Motor neuron (in vitro differentiated cells): ENCODE data around the gene ANKRD2. TPM values are rescaled to one million over a fixed set of nuclear protein-coding genes. Genes with fewer than 3 reads are reported as not detected.

ENCODE experiments used
- ATAC-seq, 8 experiments: fragments of 200-7000 bp; cut with Tn5 transposase; replicated peaks in 6 of 8; 2 replicates each; pipeline ENCODE4 v1.8.0; 2021; ENCODE audit warnings: mild to moderate bottlenecking in 8 of 8, moderate library complexity in 8 of 8
- H3K27ac ChIP-seq, 2 donors: fragments of 250-450 bp; sonication (Bioruptor Pico); 2 replicates each; pipeline ENCODE4 v1.9.0; 2021; ENCODE audit warnings: antibody characterized with exemption in 2 of 2, mild to moderate bottlenecking in 2 of 2, moderate library complexity in 1 of 2
- H3K4me1 ChIP-seq, 2 donors: fragments of 250-450 bp; sonication (Bioruptor Pico); replicated peaks in 1 of 2; 2 replicates each; pipeline ENCODE4 v1.6.1; 2021; ENCODE audit warnings: antibody characterized with exemption in 2 of 2, mild to moderate bottlenecking in 2 of 2, moderate library complexity in 1 of 2
- H3K4me3 ChIP-seq, 5 donors: fragments of 250-450 bp; sonication (Bioruptor Pico); 2 replicates each; pipeline ENCODE4 v1.9.0; 2021; ENCODE audit warnings: antibody characterized with exemption in 5 of 5, mild to moderate bottlenecking in 5 of 5, moderate library complexity in 4 of 5
- WGBS, 10 experiments: fragments of 450-650 bp; shearing (Covaris generic); methylation state at CpG; one replicate each; pipeline ENCODE4 v1.0.0; 2022; 5-methylcytosine and 5-hydroxymethylcytosine counted together
- in situ Hi-C, 9 experiments: fragments of 400-800 bp; cut with MboI; loops; one replicate each; pipeline ENCODE4 v1.15.0; 2021; ENCODE audit warnings: low sequenced_read_pairs in 9 of 9, low pct_unique_long_range_greater_than_20kb in 2 of 9; ENCODE audit not compliant: unreplicated experiment in 9 of 9
- total RNA-seq, 8 experiments: library from RNA; unstranded; fragments of 300-600 nt; gene quantifications; 2 replicates each; pipeline versions ENCODE4 v1.2.3 to v1.2.4, GENCODE V29; 2022

Gene ANKRD2
- total RNA-seq, 8 experiments from 2014 or later: 0.21 TPM; not detected in 7

DNA sequence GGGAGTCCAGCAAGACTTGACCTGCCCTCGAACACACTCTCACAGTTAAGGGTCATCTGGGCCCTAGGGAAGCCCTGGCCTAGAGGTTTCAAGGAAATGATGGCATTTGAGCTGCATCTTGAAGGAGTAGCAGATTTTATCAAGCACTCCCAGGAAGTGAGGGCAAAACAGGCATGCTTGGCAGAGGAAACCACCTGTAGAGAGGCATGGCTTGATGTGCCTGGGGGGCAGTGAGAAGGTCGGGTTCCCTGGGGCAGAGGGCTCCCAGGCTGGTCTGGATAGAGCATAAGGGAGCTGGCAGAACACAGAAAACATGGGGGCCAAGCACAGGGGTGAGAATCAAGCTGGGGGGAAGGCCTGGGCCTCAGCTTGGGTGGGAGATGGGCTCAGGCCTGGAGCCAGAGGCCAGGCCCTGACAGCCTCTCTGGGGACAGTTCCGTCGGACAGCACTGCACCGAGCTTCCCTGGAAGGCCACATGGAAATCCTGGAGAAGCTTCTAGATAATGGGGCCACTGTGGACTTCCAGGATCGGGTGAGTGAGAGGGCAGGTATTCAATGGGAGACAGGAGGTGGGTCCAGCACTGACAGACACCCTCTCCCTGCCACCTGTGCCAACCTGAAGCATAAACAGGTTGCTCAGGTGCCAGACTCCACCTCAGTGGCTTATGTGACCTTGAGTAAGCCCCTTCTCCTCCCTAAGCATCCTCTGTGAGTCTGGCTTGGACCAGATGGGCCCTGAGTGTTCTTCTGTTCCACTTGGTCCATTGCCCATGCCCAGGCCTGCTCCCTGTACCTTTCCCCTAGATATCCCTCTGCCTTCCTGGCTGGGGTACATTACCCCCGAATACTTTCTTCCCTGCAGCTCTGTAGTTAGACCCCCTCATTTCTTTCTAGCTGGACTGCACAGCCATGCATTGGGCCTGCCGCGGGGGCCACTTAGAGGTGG is 8.1 kb downstream of the ANKRD2 start:
- WGBS, 10 experiments: 40 to 93% (median 79%) methylated on average over 1 to 5 of the region's 9 CpGs; no CpG with 5 or more reads in 4 of the 10 experiments
- ATAC-seq: no peak
- H3K4me3 ChIP-seq: no peak overlapping the region
- H3K4me1 ChIP-seq: no peaks in the 10 kb centered on the region
- H3K27ac ChIP-seq: no peak overlapping the region
- in situ Hi-C loops: no loop called here

DNA sequence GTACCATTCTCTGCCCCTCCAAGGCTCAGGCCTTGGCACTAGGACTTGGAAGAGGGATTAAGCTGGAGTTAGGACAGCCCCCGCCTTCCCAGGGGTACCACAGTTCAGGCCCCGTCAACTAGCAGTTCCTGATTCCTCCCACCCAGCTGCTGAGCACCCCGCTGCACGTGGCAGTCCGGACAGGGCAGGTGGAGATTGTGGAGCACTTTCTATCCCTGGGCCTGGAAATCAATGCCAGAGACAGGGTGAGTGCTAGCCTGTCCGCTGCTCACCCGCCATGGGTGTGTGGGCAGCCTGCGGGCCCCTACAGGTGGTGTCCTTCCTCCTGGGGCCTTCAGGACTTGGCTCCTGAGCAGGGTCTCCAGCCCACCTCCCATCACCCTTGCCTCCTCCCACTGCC is 9.6 kb downstream of the ANKRD2 start:
- H3K4me3 ChIP-seq: no peak overlapping the region
- no peak overlapping the region for H3K27ac ChIP-seq
- in situ Hi-C loops: no loop called here
- 85 to 100% (median 92%) methylated on average over 1 to 5 of the region's 8 CpGs; no CpG with 5 or more reads in 5 of the 10 experiments for WGBS, 10 experiments
- ATAC-seq: no peak
- no peaks in the 10 kb centered on the region for H3K4me1 ChIP-seq

DNA sequence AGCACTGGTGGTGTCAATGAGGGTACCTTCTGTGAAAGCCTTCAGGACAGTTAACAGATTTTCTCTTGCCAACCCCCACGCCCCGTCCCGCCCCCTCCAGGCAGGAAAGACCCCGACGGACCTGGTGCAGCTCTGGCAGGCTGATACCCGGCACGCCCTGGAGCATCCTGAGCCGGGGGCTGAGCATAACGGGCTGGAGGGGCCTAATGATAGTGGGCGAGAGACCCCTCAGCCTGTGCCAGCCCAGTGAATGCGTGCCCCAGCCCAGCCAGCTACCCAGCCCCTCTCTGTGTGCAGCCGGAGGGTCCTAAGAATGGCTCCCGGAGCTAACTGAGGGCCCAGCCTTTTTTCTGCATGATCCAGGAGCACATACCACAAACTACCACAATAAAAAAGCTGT is 10.9 kb downstream of the ANKRD2 start:
- ATAC-seq: no peak
- H3K4me3 ChIP-seq: no peak overlapping the region
- 80 to 100% (median 87%) methylated on average over 1 to 6 of the region's 13 CpGs; no CpG with 5 or more reads in 7 of the 10 experiments for WGBS, 10 experiments
- no peaks in the 10 kb centered on the region for H3K4me1 ChIP-seq
- no peak overlapping the region for H3K27ac ChIP-seq
- in situ Hi-C loops: no loop called here

DNA sequence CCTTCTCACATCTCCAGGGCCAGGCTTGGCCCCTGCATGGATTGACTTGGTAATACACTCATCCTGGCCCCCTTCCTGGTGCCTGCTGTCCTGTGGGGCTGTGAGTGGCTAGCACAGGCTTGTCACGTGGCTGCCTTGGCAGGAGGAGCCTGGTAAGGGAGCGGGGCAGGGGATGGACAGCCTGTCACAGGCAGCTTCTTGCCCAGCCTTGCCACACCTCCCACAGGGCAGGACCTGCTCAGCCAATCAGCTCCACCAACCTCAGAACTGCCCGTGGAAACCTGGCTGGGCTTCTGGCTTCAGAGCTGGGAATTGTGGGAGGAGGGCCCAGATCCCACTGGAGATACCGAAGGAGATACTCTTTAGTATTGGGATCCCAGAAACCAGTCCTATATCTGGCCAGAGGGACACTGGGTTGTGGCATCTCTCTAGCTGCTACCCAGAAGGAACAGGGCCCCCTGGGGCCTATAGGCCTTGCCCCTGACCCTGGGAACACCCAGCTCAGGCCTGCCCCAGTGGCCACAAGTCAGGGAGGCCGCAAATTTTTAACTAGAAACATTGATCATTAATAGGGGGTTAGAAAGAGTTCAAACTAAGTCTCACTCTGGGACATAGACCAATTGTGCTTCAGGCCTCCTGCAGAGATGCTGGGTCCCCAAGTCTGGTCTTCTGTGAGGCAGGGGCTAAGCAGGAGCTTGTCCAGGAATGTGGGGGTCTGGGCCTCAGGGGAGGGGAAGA is 11.7 kb downstream of the ANKRD2 start, which contains the start of gene HOGA1:
Gene HOGA1 (plus strand): TSS at position 330 of the 738 bp plus-strand sequence. CDS start 315 bp downstream, at position 645.
- WGBS, 10 experiments: 20 to 88% (median 73%) methylated on average over 1 to 2 of the region's 5 CpGs; no CpG with 5 or more reads in 7 of the 10 experiments
- Histone ChIP-seq H3K4me3 (no peak within 1 kb of the TSS), H3K4me1 (no peaks in the 10 kb centered on the region), H3K27ac (no peak within 1 kb of the TSS)
- peak; percentile 86 to 99 (median 95) for ATAC-seq
- in situ Hi-C loops: no loop called here

DNA sequence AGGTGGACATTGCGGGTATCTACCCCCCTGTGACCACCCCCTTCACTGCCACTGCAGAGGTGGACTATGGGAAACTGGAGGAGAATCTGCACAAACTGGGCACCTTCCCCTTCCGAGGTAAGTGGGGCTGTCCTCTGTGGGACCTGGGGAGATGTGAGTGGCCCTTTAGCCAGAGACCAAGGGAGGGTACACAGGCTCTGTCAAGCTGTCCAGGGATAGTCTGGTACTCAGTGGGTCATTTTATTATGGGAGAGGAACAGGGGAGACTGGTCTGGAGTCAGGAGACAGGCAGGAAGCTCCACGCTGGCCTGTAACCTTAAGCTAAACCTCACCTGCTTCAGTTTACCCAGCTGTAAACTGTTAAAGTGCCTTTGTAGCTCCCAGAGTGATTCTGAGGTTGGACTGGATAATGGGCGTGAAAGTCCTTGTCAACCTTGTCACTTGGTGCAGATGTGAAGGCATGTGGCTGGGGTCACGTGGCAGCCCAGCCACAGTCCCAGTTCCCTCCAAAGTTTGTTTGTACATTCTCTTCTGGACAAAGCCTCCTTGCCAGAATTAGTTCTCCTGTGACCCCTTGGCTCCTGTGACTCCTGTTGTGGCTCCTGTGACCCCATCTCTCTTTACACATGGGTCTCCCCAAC is 12.3 kb downstream of the ANKRD2 start:
- no peak for ATAC-seq
- no peaks in the 10 kb centered on the region for H3K4me1 ChIP-seq
- WGBS, 10 experiments: 75 to 92% (median 86%) methylated on average over 2 to 3 of the region's 5 CpGs; no CpG with 5 or more reads in 6 of the 10 experiments
- H3K4me3 ChIP-seq: no peak overlapping the region
- no peak overlapping the region for H3K27ac ChIP-seq
- in situ Hi-C loops: no loop called here

DNA sequence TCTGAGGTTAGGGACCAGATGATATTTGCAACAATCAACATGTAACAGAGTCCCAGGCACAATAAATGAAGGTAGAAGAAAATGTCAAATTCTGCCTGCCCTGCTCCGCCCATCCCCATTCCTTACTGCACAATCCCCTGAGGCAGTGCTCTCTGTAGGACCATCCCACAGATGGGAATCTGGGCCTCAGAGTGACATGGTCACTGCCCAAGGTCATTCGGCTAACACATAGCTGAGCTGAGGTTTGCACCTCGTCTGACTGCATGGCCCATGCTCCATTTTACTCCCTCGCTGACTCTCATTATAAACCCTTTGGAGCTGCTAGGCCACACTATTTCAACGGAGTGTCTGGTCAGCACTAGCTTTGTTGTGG is 12.8 kb downstream of the ANKRD2 start:
- Histone ChIP-seq H3K27ac (no peak overlapping the region), H3K4me3 (no peak overlapping the region), H3K4me1 (no peaks in the 10 kb centered on the region)
- WGBS, 10 experiments: 85 to 100% (median 100%) methylated on average over 1 to 5 of the region's 5 CpGs; no CpG with 5 or more reads in 4 of the 10 experiments
- in situ Hi-C loops: no loop called here
- no peak for ATAC-seq

DNA sequence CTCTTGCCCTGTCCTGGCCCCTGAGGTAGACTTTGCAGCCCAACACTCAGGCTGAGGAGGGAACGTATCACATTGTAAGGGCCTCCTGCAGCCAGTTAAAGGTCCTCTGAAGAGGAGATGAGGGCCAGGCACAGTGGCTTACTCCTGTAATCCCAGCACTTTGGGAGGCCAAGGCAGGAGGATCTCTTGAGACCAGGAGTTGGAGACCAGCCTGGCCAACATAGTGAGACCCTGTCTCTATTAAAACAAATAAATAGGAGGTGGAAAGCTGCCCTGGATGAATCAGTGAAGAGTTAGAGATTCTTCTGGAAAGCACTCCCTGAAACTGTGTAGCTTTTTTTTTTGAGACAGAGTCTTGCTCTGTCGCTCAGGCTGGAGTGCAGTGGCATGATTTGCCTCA is 14.6 kb downstream of the ANKRD2 start:
- no peak for ATAC-seq
- no peak overlapping the region for H3K4me3 ChIP-seq
- no peak overlapping the region for H3K27ac ChIP-seq
- in situ Hi-C loops: no loop called here
- 80 to 100% (median 100%) methylated on average over 1 to 2 of the region's 2 CpGs; no CpG with 5 or more reads in 6 of the 10 experiments for WGBS, 10 experiments
- H3K4me1 ChIP-seq: no peaks in the 10 kb centered on the region

DNA sequence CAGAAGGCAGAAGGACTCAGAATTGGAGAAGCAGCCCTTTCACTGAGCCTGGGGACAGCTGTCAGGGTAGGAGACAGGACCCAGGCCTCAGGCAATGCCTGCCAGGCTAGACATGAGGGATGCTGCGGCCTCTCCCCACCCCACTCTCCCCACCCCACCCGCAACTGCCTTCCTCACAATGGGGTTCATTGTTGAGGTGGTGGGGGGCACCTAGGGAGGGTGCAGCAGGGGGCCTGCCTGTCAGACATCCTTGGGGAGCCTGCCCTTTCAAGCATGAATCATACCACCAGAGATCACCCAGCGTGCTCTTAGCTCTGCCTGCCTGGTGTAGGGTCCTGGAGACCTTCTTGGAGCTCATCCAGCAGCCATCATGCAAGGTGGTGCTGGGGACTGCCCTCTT is 16.9 kb downstream of the ANKRD2 start, which contains the start of gene C10orf62:
Gene C10orf62 (plus strand): TSS at position 243 of the 400 bp plus-strand sequence. CDS start 177 bp downstream, outside the sequence.
- Histone ChIP-seq H3K4me1 (no peaks in the 10 kb centered on the region), H3K4me3 (no peak within 1 kb of the TSS), H3K27ac (no peak within 1 kb of the TSS)
- ATAC-seq: no peak
- in situ Hi-C loops: no loop called here
- WGBS, 10 experiments: 80% methylated on average over 1 of the region's 3 CpGs; no CpG with 5 or more reads in 9 of the 10 experiments

DNA sequence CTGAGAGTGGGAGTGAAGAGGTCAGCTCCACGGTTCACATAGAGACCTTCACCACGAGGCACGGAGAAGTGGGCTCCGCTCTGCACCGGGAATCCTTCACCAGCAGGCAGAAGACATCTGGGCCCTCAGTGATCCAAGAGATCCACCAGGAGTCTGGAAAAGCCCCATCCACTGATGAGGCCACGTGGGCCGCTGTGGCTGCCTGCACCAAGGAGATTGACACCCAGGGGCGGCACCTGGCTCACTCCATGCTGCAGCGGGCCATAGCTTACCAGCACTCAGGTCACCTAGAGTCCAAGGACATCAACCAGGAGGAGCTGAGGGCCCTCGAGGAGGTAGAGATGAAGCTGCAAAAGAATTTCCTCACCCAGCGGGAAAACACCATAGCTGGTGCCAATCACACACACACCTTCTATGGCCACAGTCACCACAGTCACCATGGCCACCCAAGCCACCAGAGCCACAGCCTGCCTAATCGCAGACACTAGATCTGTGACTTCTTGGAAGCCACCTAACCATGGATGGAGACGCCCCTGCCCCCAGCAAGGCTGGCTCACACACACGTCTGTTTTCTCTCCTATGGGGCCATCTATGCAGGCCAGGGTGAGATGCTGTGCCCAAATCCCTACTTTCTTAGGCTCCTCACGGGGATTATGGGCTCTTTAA is 17.6 kb downstream of the ANKRD2 start:
- Histone ChIP-seq H3K27ac (no peak overlapping the region), H3K4me3 (no peak overlapping the region), H3K4me1 (no peaks in the 10 kb centered on the region)
- no peak for ATAC-seq
- 67 to 100% (median 95%) methylated on average over 2 to 3 of the region's 15 CpGs; no CpG with 5 or more reads in 6 of the 10 experiments for WGBS, 10 experiments
- in situ Hi-C loops: no loop called here

DNA sequence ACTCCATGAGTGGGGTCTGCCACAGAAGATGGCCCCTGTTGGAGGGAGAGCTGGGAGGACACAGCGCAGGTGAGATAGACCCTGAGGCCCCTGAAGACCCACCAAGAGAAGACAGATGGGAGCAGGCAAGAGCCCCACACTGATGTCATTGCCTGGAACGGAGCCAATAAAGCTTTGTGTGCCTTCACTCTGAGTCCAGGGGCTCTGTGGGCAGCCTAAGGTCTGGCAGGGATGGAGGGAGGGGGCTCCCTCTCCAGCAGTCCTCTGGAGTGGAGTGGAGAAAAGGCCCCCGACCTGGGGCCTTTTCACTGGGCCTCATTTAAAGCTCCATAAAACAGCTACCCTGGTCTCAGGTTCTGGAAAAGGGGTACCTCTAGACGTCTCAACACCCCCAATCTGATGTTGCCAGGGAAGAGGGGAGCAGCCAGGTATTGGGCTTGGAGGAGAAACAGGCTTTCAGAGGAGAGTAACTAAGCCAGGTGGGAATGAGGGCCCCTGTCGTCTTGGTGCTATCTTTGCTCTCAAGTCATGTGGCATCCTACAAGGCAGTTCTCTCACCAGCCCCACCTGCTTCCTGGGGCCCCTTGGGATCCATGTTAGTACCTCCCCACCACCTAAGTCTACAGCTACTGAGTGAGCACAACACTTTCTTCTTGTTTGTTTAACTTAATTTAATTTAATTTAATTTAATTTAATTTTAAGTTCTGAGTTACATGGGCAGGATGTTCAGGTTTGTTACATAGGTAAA is 18.3 kb downstream of the ANKRD2 start:
- no peak for ATAC-seq
- Histone ChIP-seq H3K4me1 (no peaks in the 10 kb centered on the region), H3K4me3 (no peak overlapping the region), H3K27ac (no peak overlapping the region)
- in situ Hi-C loops: no loop called here
- WGBS, 10 experiments: 10 to 100% (median 59%) methylated on average over 1 to 2 of the region's 5 CpGs; no CpG with 5 or more reads in 2 of the 10 experiments

DNA sequence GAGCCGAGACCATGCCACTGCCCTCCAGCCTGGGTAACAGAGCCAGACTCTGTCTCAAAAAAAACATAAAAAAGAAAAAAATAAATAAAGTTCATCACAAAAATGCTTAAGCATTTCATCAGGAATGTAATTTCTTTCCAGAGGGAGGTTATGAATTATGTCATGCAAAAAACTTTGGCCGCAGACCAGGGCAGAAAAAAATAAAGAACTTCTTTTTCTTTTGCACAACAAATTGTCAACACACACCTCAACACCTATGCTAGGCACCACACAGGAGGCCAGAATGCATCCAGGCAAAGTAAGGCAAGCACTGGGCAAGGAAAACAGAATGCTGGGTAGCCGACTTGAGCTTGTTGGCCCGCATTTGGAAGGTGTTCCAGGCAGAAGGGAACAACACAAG is 20.8 kb downstream of the ANKRD2 start:
- in situ Hi-C loops: no loop called here
- ATAC-seq: no peak
- Histone ChIP-seq H3K4me1 (no peaks in the 10 kb centered on the region), H3K4me3 (no peak overlapping the region), H3K27ac (no peak overlapping the region)
- WGBS, 10 experiments: 14 to 100% (median 89%) methylated on average over 1 to 4 of the region's 4 CpGs; no CpG with 5 or more reads in 1 of the 10 experiments
